Parathyroid adenoma (tissue), 2 donors: ENCODE data around the gene FOXK2.

Experiments used
- H2AFZ ChIP-seq: fragments of 300-600 bp; sonication (generic); one replicate; pipeline ENCODE4 v1.7.0; 2017; ENCODE audit warnings: antibody characterized with exemption, mild to moderate bottlenecking
- H3K27ac ChIP-seq: fragments of 300-600 bp; sonication (generic); one replicate; pipeline ENCODE4 v1.7.0; 2017
- H3K27me3 ChIP-seq: fragments of 300-600 bp; sonication (generic); one replicate; pipeline ENCODE4 v1.7.0; 2017; ENCODE audit warnings: low read length; ENCODE audit not compliant: control insufficient read depth, insufficient read depth
- H3K36me3 ChIP-seq: fragments of 300-600 bp; sonication (generic); one replicate; pipeline ENCODE4 v1.7.0; 2017; ENCODE audit warnings: low read length; ENCODE audit not compliant: control insufficient read depth, insufficient read depth
- H3K4me1 ChIP-seq: fragments of 300-600 bp; sonication (generic); one replicate; pipeline ENCODE4 v1.7.0; 2017; ENCODE audit warnings: control low read depth
- H3K4me2 ChIP-seq: fragments of 300-600 bp; sonication (generic); one replicate; pipeline ENCODE4 v1.7.0; 2017; ENCODE audit warnings: low read length
- H3K4me3 ChIP-seq: fragments of 300-600 bp; sonication (generic); one replicate; pipeline ENCODE4 v1.7.0; 2017; ENCODE audit warnings: low read depth, low read length
- H3K79me2 ChIP-seq: fragments of 300-600 bp; sonication (generic); one replicate; pipeline ENCODE4 v1.7.0; 2017; ENCODE audit warnings: control low read depth
- H3K9ac ChIP-seq: fragments of 300-600 bp; sonication (generic); one replicate; pipeline ENCODE4 v1.7.0; 2017; ENCODE audit warnings: mild to moderate bottlenecking
- H3K9me3 ChIP-seq: fragments of 300-600 bp; sonication (generic); one replicate; pipeline ENCODE4 v1.7.0; 2017; ENCODE audit warnings: low read length; ENCODE audit not compliant: control insufficient read depth
- CTCF ChIP-seq: fragments of 300-600 bp; sonication (generic); IDR thresholded peaks from one replicate; pipeline ENCODE4 v1.7.0; 2017; ENCODE audit warnings: antibody characterized with exemption, mild to moderate bottlenecking
- donor health status: primary hyperparathyroidism.

Gene FOXK2

DNA sequence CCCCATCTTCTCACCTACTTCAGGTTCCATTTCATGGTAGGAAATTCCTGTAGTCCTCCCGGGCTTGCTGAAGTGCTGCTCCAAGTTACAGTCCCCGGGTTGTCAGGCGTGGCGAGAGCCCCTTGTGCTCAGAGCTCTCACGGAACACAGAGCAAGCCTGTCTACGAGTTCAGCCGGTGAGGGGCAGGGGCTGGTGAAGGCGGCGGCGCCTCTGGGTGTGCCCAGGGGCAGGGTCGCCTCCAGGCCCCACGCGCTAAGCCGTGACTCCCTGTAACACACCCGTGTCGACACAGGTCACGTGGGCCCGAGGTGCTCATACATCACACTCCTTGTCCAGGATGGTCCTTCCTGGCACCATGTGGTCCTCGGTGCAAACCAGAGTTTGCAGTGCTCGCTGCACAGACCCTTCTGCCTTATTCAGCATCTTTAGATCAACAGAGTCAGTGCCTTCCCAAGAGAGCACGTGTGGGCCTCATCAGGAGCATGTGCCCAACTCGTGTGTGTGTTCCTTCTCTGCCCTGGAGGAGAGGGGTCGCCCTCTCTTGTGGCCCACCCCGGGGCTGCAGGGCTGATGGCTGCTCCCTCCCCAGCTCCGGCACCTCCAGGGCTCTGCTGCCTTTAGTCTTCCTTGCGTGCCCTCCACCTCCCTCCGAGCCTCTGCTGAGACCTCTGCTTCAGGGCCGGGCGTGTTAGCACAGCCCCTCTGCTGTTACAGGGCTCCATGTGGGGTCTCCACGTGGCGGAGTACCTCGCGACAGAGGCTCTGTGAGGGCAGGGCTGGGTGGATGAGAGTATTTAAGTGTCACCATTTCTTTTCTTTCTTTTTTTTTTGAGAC lies 77.5 kb downstream of the FOXK2 start:
- Histone ChIP-seq H3K4me2 (no peak overlapping the region), H3K36me3 (no peaks in the 10 kb centered on the region), H3K9me3 (no peaks in the 10 kb centered on the region), H3K27ac (no peak overlapping the region), H3K79me2 (peaks cover 19% of the 10 kb centered on the region), H3K27me3 (no peaks in the 10 kb centered on the region), H3K4me3 (no peak overlapping the region), H3K9ac (no peak overlapping the region), H2AFZ (no peak overlapping the region), H3K4me1 (peaks cover 13% of the 10 kb centered on the region)
- TF ChIP-seq CTCF, result no peak

- Histone ChIP-seq H3K4me1 (peaks cover 6% of the 10 kb centered on the region), H3K27ac (no peak overlapping the region), H3K4me2 (no peak overlapping the region), H3K4me3 (no peak overlapping the region), H2AFZ (no peak overlapping the region), H3K79me2 (peaks cover 22% of the 10 kb centered on the region), H3K27me3 (no peaks in the 10 kb centered on the region), H3K9me3 (no peaks in the 10 kb centered on the region), H3K36me3 (no peaks in the 10 kb centered on the region), H3K9ac (no peak overlapping the region)
- no peak for TF ChIP-seq CTCF
These were observed 79.0 kb downstream of the FOXK2 start for GRCh38 chr17:82598256-82599119.

DNA sequence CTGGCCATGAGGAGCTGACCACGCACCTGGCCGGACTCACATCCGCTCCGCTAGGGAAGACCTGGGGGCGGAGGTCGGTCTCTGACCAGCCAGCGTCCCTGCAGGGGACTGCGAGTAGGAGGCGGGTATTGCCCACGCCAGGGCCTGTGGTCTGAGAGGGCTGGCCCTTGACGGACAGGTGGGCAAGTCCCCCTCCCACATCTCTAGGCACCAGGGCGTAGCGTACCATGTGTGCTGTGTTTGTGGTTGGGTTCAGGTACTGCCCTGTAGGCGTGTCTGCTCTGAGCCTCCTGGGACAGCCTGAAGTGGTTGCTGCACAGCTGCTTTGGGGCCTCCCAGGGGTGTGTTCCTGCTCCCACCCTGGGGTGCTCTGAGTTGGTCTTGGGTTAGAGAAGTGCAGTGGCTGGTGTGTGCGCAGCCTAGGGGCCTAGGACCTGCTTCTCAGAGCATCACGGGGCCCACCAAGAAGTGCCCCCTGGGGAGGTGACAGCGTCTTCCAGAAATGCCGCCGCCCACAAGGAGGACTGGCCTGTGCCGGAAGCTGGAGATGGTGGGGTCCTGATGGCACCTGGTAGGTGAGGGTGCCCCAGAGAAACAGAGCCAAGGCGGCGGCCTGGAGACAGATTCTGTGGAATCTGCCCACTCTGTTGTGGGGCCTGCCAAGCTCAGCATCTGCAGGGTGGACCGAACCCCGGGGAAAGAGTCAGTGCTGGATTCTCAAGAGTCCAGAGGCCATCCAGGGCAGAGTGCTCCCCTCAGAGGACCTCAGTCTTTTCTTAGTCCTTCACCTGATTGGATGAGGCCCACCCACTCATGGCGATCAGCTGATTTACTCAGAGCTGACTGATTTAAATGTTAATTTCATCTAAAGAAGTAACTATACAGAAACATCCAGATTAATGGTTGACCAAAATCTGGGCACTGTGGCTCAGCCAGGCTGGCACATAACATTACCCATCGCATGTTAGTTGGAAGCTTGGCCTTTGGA lies 80.4 kb downstream of the FOXK2 start:
- H3K9ac ChIP-seq, result no peak overlapping the region
- H3K79me2 ChIP-seq, result peaks cover 20% of the 10 kb centered on the region
- no peaks in the 10 kb centered on the region for H3K9me3 ChIP-seq
- H3K4me1 ChIP-seq, result no peaks in the 10 kb centered on the region
- no peaks in the 10 kb centered on the region for H3K27me3 ChIP-seq
- H3K36me3 ChIP-seq, result no peaks in the 10 kb centered on the region
- no peak overlapping the region for H2AFZ ChIP-seq
- H3K27ac ChIP-seq, result no peak overlapping the region
- no peak overlapping the region for H3K4me3 ChIP-seq
- no peak overlapping the region for H3K4me2 ChIP-seq
- no peak for TF ChIP-seq CTCF

DNA sequence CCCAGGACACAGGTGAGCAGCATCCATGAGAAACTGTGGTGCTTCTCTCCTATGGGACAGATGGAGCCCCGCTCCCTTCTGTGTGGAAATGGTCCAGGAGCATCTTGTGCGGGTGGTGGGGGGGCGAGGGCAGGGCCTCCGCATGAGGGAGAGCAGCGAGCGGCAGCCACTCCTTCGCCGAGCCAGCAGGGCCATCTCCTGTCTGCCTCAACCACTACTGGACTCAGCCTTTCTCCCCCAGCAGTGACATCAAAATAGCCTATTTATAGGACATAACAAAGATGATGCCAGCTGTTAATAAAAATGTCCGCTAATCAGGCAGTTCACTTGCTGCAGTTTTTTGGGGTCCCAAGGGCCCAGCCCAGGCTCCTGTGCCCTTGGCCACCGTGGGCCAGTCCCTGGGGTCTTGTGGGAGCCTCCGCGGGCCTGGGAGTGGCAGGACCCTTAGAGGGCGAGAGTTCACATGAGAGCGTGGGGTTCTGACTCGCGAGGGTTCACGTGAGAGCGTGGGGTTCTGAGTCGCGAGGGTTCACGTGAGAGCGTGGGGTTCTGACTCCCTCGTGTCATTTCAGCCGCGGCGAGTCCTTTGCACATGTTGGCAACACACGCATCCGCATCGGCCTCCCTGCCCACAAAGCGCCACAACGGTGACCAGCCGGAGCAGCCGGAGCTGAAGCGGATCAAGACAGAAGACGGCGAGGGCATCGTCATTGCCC lies 81.4 kb downstream of the FOXK2 start:
- Histone ChIP-seq H3K4me2 (no peak overlapping the region), H3K36me3 (no peaks in the 10 kb centered on the region), H3K27me3 (no peaks in the 10 kb centered on the region), H3K79me2 (peaks cover 18% of the 10 kb centered on the region), H2AFZ (no peak overlapping the region), H3K27ac (no peak overlapping the region), H3K9ac (no peak overlapping the region), H3K9me3 (no peaks in the 10 kb centered on the region), H3K4me1 (no peaks in the 10 kb centered on the region), H3K4me3 (no peak overlapping the region)
- no peak for TF ChIP-seq CTCF
